CD8-positive, alpha-beta memory T cell (primary cell): ENCODE data around the gene EFEMP1. TPM values are rescaled to one million over a fixed set of nuclear protein-coding genes. Genes with fewer than 3 reads are reported as not detected.

Experiments used
- CTCF ChIA-PET: fragments of 350-600 bp; sonication (Branson Sonifier 250); formaldehyde crosslinking; loops from one replicate; lab custom pipeline; 2021; ENCODE audit warnings: antibody characterized with exemption; lab: Charles Lee
- POLR2A ChIA-PET: fragments of 350-600 bp; sonication (Branson Sonifier 250); formaldehyde crosslinking; loops from one replicate; lab custom pipeline; 2021; ENCODE audit warnings: antibody characterized with exemption; lab: Charles Lee
- DNase-seq, 5 donors: peaks; one replicate each; pipeline versions ENCODE4 v3.0.0 to v3.0.0-alpha.2; 2020 to 2022; ENCODE audit warnings: mixed read lengths in 1 of 5
- H3K27ac ChIP-seq: one replicate; pipeline ENCODE4 v1.7.0; 2013; ENCODE audit warnings: low read depth, mild to moderate bottlenecking, low read length, moderate library complexity
- H3K27me3 ChIP-seq: 2 replicates; pipeline ENCODE4 v1.7.0; 2013; ENCODE audit warnings: low read length, mild to moderate bottlenecking; ENCODE audit not compliant: insufficient read depth, poor library complexity, severe bottlenecking
- H3K36me3 ChIP-seq: 2 replicates; pipeline ENCODE4 v1.7.0; 2013; ENCODE audit warnings: mild to moderate bottlenecking, low read length, moderate library complexity; ENCODE audit not compliant: insufficient read depth
- H3K4me1 ChIP-seq: 2 replicates; pipeline ENCODE4 v1.7.0; 2013; ENCODE audit warnings: mild to moderate bottlenecking, low read length, moderate library complexity; ENCODE audit not compliant: insufficient read depth
- H3K4me3 ChIP-seq: 2 replicates; pipeline ENCODE4 v1.7.0; 2013; ENCODE audit warnings: mild to moderate bottlenecking, low read length
- H3K9me3 ChIP-seq: 2 replicates; pipeline ENCODE4 v1.7.0; 2013; ENCODE audit warnings: mild to moderate bottlenecking, low read length
- H3K27ac Mint-ChIP-seq, 8 donors: one replicate each; pipeline ENCODE4 v1.8.0; 2020 to 2021; ENCODE audit warnings: mixed read lengths in 8 of 8, mild to moderate bottlenecking in 6 of 8, inconsistent platforms in 3 of 8, moderate library complexity in 3 of 8
- H3K27me3 Mint-ChIP-seq, 2 donors: one replicate each; pipeline ENCODE4 v1.8.0; 2020 to 2021; ENCODE audit warnings: mixed read lengths in 2 of 2, mild to moderate bottlenecking in 1 of 2, moderate library complexity in 1 of 2
- H3K36me3 Mint-ChIP-seq, 3 donors: one replicate each; pipeline ENCODE4 v1.8.0; 2020 to 2021; ENCODE audit warnings: mixed read lengths in 3 of 3, inconsistent platforms in 1 of 3, mild to moderate bottlenecking in 1 of 3
- H3K4me1 Mint-ChIP-seq, 3 donors: one replicate each; pipeline ENCODE4 v1.8.0; 2020 to 2021; ENCODE audit warnings: mixed read lengths in 3 of 3, inconsistent platforms in 1 of 3, mild to moderate bottlenecking in 1 of 3
- H3K4me3 Mint-ChIP-seq, 7 donors: one replicate each; pipeline ENCODE4 v1.8.0; 2020 to 2021; ENCODE audit warnings: mixed read lengths in 7 of 7, mild to moderate bottlenecking in 6 of 7, moderate library complexity in 4 of 7, inconsistent platforms in 2 of 7
- H3K9me3 Mint-ChIP-seq, 5 donors: one replicate each; pipeline ENCODE4 v1.8.0; 2020 to 2022; ENCODE audit warnings: mixed read lengths in 5 of 5, mild to moderate bottlenecking in 3 of 5, moderate library complexity in 2 of 5, inconsistent platforms in 1 of 5
- polyA plus RNA-seq: library from polyadenylated mRNA; unstranded; fragments of 300-500 nt; fragmentation: Illumina TruSeq; gene quantifications from one replicate; pipeline ENCODE4 v1.2.3, GENCODE V29; 2021
- total RNA-seq, 2 experiments: library from RNA; stranded (reverse); gene quantifications; one replicate each; pipeline ENCODE4 v1.2.3, GENCODE V29; 2021

The EFEMP1 gene
- total and polyA plus RNA-seq, 3 experiments from 2014 or later: not detected

DNA sequence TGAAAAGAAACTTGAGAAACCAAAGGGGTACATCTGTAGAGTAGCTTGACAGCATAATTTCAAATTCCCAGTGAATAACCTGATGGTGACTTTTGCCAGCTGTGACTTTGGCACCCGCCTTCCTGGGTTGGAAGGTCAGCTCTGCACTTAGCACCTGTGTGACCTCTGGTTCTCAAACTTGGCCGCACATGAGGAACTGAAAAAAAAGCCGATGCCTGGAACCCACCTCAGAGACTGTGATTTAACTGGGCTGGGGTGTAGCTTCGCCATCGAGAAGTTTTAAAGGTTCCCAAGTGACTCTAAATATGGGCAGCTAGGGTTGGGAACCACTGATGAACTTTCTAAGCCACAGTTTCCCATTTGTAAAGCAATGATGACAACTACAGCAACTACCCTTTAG, 6.5 kb downstream of the EFEMP1 start:
- no peaks in the 10 kb centered on the region for H3K36me3 Mint-ChIP-seq
- Histone ChIP-seq H3K27me3 (no peaks in the 10 kb centered on the region), H3K4me1 (no peaks in the 10 kb centered on the region), H3K9me3 (no peaks in the 10 kb centered on the region), H3K4me3 (no peak overlapping the region), H3K27ac (no peak overlapping the region), H3K36me3 (no peaks in the 10 kb centered on the region)
- H3K4me3 Mint-ChIP-seq: no peak overlapping the region
- no peak for DNase-seq
- ChIA-PET POLR2A (no interaction called here), CTCF (interaction anchor here (1.3 kb wide), 1 partner anchor 50 kb away, joined by 3 read pairs; no protein-coding TSS in a partner anchor)
- peaks cover 0 to 8% (median 0%) of the 10 kb centered on the region in 5 donors for H3K9me3 Mint-ChIP-seq
- H3K4me1 Mint-ChIP-seq: no peaks in the 10 kb centered on the region
- H3K27ac Mint-ChIP-seq: no peak overlapping the region
- H3K27me3 Mint-ChIP-seq: peaks cover 0 to 7% of the 10 kb centered on the region in 2 donors

DNA sequence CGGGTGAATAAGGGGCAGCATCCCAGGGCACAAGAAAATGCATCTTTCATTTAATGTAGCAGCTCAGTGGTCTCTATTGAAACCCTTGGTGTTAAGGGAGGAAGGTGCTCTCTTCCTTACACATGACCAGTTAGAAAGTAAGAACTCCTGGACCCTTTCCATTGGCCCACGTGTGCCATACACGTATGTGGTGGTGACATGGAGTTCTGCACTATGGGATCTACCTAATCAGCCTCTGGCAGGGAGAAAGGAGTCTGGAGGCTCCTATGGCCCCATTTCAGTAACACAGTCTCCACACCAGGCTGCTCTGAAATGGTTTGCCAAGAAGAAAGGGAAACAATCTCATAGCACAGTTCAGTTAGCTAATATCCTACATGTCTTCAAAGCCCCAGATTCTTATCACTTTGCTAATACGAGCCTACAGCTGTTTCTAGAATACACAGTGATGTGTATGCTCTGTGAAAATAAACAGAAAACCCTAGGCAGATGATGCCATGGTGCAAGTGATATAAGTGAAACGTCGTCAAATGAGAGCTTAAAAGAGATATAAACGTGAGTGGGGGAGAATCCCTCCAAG, 7.0 kb downstream of the EFEMP1 start:
- Mint-ChIP-seq H3K4me3 (no peak overlapping the region), H3K9me3 (peaks cover 0 to 8% (median 0%) of the 10 kb centered on the region in 5 donors), H3K27ac (no peak overlapping the region), H3K4me1 (no peaks in the 10 kb centered on the region), H3K36me3 (no peaks in the 10 kb centered on the region), H3K27me3 (peaks cover 0 to 2% of the 10 kb centered on the region in 2 donors)
- Histone ChIP-seq H3K4me3 (no peak overlapping the region), H3K36me3 (no peaks in the 10 kb centered on the region), H3K9me3 (no peaks in the 10 kb centered on the region), H3K4me1 (no peaks in the 10 kb centered on the region), H3K27me3 (no peaks in the 10 kb centered on the region), H3K27ac (no peak overlapping the region)
- DNase-seq: no peak
- ChIA-PET POLR2A (no interaction called here), CTCF (interaction anchor here (1.3 kb wide), 1 partner anchor 51 kb away, joined by 3 read pairs; no protein-coding TSS in a partner anchor)

DNA sequence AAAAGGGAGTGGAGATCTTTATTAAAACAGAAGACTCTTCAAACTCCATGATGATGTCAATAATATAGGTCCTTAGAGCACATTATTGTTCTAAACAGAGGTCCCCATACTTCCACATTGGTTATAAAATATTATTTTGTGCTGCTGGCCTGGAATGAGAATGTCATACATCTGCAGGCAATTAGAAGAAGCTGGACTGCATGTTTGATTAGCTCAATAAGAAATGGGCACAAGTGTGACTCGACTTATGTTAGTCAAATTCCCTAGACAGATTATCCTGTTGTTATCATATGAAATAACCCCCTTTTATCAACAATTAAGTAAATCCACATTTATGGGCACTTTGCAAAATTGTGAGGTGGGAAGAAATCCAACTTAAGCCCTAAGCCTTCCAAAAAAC, 8.8 kb downstream of the EFEMP1 start:
- ChIA-PET CTCF (no interaction called here), POLR2A (no interaction called here)
- no peak overlapping the region for H3K4me3 ChIP-seq
- Mint-ChIP-seq H3K9me3 (peaks cover 0 to 8% (median 0%) of the 10 kb centered on the region in 5 donors), H3K36me3 (no peaks in the 10 kb centered on the region), H3K27ac (no peak overlapping the region), H3K4me3 (no peak overlapping the region), H3K4me1 (no peaks in the 10 kb centered on the region), H3K27me3 (no peaks in the 10 kb centered on the region)
- H3K36me3 ChIP-seq: no peaks in the 10 kb centered on the region
- no peak overlapping the region for H3K27ac ChIP-seq
- H3K27me3 ChIP-seq: no peaks in the 10 kb centered on the region
- H3K9me3 ChIP-seq: no peaks in the 10 kb centered on the region
- no peaks in the 10 kb centered on the region for H3K4me1 ChIP-seq
- no peak for DNase-seq

DNA sequence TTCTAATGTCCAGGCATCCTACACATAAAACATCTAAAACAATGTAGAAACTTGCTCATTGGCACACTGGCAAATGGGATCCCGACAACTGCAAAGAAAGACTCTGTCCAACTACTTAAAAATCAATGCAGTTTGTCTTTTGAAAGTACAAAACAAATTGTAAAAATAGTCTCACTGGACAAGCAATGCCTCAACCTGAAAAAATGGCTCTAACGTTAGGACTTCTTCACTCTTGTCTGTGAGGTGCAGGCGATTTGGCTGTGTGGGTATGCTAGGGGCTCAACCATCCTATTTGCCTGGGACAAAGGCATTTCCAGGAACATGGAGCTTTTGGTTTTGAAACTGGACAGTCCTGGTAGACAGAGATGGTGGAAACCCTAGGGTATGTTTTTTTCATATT, 10.7 kb downstream of the EFEMP1 start:
- H3K9me3 Mint-ChIP-seq: peaks cover 0 to 11% (median 0%) of the 10 kb centered on the region in 5 donors
- no peak overlapping the region for H3K4me3 Mint-ChIP-seq
- CTCF ChIA-PET: no interaction called here

DNA sequence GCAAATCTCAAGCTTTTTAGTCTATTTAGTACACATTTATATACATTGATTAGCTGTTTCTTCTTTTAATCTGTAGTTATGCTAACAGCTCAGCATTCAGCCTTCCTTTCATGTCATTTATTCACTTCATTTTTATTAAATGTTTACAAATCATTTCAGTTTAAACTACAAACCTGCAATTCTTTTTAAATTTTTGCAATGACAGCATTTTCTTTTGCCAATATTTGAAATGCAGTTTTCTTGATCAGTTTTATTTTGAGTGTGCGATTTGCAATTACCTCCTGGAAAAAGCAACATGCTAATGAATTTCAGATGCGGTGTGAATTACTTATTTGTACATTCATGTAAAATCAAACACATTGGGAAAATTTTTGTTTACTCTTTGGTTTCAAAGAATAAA, 13.5 kb downstream of the EFEMP1 start:
- H3K4me1 Mint-ChIP-seq: no peaks in the 10 kb centered on the region
- ChIA-PET CTCF (no interaction called here), POLR2A (no interaction called here)

More for the DNA sequence above, 10.7 kb downstream of the EFEMP1 start:
- POLR2A ChIA-PET: no interaction called here
- H3K27me3 ChIP-seq: no peaks in the 10 kb centered on the region
- H3K9me3 ChIP-seq: no peaks in the 10 kb centered on the region
- no peaks in the 10 kb centered on the region for H3K36me3 ChIP-seq
- no peak overlapping the region for H3K4me3 ChIP-seq
- Mint-ChIP-seq H3K36me3 (no peaks in the 10 kb centered on the region), H3K27me3 (no peaks in the 10 kb centered on the region), H3K27ac (no peak overlapping the region), H3K4me1 (no peaks in the 10 kb centered on the region)
- no peaks in the 10 kb centered on the region for H3K4me1 ChIP-seq
- no peak overlapping the region for H3K27ac ChIP-seq
- DNase-seq: no peak

DNA sequence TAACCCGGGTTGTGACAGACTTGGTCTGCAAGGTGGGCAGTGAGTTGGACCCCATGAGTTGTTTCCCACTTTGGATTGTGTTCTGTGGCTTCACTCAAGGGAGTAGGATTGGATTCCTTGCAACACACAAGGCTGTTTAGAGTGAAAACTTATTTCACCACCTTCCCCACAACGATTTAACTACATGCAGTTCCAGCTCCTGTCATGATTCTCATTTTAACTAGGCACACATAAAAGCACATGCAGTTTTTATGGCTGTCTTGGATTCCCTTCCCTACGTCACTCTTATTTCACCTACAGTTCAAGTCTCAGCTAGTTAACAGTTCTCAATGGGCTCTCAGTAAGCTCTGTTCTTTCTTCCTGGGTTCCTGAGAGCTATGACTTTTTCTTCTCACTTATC, 15.9 kb downstream of the EFEMP1 start:
- Mint-ChIP-seq H3K4me1 (no peaks in the 10 kb centered on the region), H3K9me3 (peaks cover 0 to 5% (median 3%) of the 10 kb centered on the region in 5 donors), H3K27ac (no peak overlapping the region), H3K27me3 (peaks cover 0 to 2% of the 10 kb centered on the region in 2 donors), H3K36me3 (no peaks in the 10 kb centered on the region), H3K4me3 (no peak overlapping the region)
- ChIA-PET CTCF (no interaction called here), POLR2A (no interaction called here)
- Histone ChIP-seq H3K27me3 (no peaks in the 10 kb centered on the region), H3K4me1 (no peaks in the 10 kb centered on the region), H3K27ac (no peak overlapping the region), H3K36me3 (no peaks in the 10 kb centered on the region), H3K4me3 (no peak overlapping the region), H3K9me3 (no peaks in the 10 kb centered on the region)
- no peak for DNase-seq

More for the DNA sequence above, 13.5 kb downstream of the EFEMP1 start:
- H3K27me3 Mint-ChIP-seq: peaks cover 0 to 2% of the 10 kb centered on the region in 2 donors
- no peak for DNase-seq
- no peaks in the 10 kb centered on the region for H3K4me1 ChIP-seq
- no peaks in the 10 kb centered on the region for H3K36me3 ChIP-seq
- H3K27ac ChIP-seq: no peak overlapping the region
- H3K9me3 Mint-ChIP-seq: peaks cover 0 to 11% (median 0%) of the 10 kb centered on the region in 5 donors
- H3K27me3 ChIP-seq: no peaks in the 10 kb centered on the region
- H3K36me3 Mint-ChIP-seq: no peaks in the 10 kb centered on the region
- H3K4me3 ChIP-seq: no peak overlapping the region
- no peak overlapping the region for H3K4me3 Mint-ChIP-seq
- no peaks in the 10 kb centered on the region for H3K9me3 ChIP-seq
- H3K27ac Mint-ChIP-seq: no peak overlapping the region

DNA sequence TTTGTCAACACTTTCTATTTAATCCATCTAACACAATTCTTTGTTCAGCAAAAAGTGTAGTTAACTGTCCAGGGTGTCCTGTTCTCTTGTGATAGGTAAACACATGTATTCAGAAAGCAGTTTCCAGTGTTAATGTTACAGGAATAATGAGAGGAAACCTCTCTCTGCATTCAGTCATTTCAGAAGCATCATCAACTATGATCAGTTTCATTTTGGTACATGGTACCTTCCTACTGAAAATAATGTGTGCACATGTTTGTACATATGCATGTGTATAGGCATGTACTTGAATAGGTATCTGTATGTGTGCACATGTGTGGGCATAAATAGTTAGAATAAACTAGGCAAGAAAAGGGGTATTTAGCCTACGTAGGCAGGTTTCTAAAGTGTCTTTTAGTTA, 16.6 kb downstream of the EFEMP1 start:
- H3K27ac Mint-ChIP-seq: no peak overlapping the region
- Histone ChIP-seq H3K27ac (no peak overlapping the region), H3K9me3 (no peaks in the 10 kb centered on the region), H3K27me3 (no peaks in the 10 kb centered on the region), H3K4me3 (no peak overlapping the region), H3K36me3 (no peaks in the 10 kb centered on the region), H3K4me1 (no peaks in the 10 kb centered on the region)
- H3K27me3 Mint-ChIP-seq: peaks cover 0 to 2% of the 10 kb centered on the region in 2 donors
- no peaks in the 10 kb centered on the region for H3K36me3 Mint-ChIP-seq
- DNase-seq: no peak
- H3K9me3 Mint-ChIP-seq: peaks cover 0 to 5% (median 3%) of the 10 kb centered on the region in 5 donors
- POLR2A ChIA-PET: no interaction called here
- no peak overlapping the region for H3K4me3 Mint-ChIP-seq
- no peaks in the 10 kb centered on the region for H3K4me1 Mint-ChIP-seq
- CTCF ChIA-PET: no interaction called here

DNA sequence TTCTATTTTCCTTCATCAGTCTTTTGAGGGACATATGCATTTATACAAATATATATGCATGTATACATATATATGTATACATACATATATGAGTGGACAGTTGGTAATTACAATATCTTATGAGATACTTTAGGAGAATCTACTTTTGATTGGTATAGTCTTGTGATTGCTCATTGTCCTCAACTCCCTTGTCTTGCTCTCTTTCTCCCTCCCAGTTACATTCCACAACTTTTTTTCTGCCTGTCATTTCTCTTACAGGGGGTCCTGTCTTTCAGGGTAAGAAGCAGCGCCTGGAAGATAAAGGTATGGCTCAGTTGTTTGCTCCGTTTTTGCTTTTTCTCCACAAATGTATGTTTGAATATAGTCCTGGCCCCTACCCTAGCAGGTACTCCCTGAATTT, 19.9 kb downstream of the EFEMP1 start:
- H3K27ac Mint-ChIP-seq: no peak overlapping the region
- ChIA-PET CTCF (no interaction called here), POLR2A (no interaction called here)
- H3K4me3 Mint-ChIP-seq: no peak overlapping the region
- Histone ChIP-seq H3K27me3 (no peaks in the 10 kb centered on the region), H3K9me3 (no peaks in the 10 kb centered on the region), H3K27ac (no peak overlapping the region), H3K4me1 (no peaks in the 10 kb centered on the region), H3K36me3 (no peaks in the 10 kb centered on the region), H3K4me3 (no peak overlapping the region)
- peaks cover 0 to 2% of the 10 kb centered on the region in 2 donors for H3K27me3 Mint-ChIP-seq
- H3K9me3 Mint-ChIP-seq: peaks cover 0 to 6% (median 3%) of the 10 kb centered on the region in 5 donors
- DNase-seq: no peak
- H3K4me1 Mint-ChIP-seq: no peaks in the 10 kb centered on the region
- H3K36me3 Mint-ChIP-seq: no peaks in the 10 kb centered on the region
